Stimulated activated CD4-positive, alpha-beta T cell treated with anti-CD3 and anti-CD28 coated beads, Interleukin-12 subunit alpha, Interleukin-12 subunit beta, amount 100 ng/mL, for 4 hours (primary cell): ENCODE results near the gene UBE2G1.
"Not testable (repeated sequence)": the region's sequence is repeated elsewhere in the genome, so short reads cannot be mapped to it uniquely, and the experiment has no call there.

ENCODE experiments used
- DNase-seq: peaks from one replicate; pipeline ENCODE4 v3.0.0-alpha.2; 2020

UBE2G1 gene

DNA sequence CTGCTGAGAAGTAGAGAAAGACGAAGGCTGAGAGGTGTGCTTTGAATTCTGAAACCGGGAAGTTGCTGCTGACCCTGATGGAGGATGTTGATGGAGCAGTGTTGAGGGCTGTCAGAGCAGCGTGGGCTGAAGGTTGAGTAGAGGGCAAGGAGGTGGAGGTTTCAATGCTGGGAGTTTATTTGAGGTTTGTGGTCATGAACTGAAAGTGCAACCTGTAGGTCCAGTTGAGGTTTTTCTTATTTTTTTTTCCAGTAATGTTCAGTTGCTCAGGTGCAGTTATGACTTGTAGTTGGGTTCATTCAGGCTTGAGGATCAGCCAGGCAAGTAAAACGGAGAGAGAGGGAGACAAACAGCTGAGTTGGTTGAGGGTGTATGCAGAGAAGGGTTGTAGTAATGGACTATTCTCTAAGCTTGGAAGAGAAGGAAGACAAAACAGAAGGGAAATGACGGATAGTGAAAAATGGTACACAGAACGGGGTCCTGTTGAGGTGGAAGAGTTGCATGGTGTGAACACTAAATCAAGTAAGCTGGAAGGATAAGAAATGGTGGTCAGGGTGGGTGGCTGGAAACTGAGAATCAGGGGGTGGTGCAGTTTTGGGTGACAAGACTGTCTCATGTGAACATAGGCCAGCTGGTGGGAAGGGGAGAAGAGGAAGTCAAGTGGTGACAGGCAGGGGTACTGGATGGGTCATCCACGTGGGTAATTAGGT lies 8.7 kb upstream of the UBE2G1 start:
- DNase-seq = peak; percentile 18

GRCh38 chr17:4369557-4370230 lies 3.2 kb upstream of the UBE2G1 start:
- DNase-seq = no peak

DNA sequence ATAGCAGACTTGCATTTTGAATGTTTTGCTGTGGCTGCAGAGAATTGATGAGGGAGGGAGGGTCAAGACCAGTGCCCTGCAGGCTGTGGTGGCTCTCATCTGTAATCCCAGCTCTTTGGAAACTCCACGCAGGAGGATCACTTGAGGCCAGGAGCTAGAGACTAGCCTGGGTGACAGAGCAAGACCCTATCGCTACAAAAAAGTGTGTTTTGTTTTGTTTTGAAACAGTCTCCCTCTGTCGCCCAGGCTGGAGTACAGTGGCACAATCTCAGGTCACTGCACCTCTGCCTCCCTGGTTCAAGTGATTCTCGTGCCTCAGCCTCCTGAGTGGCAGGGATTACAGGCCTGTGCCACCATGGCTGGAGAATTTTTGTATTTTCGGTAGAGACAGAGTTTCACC lies 1.9 kb upstream of the UBE2G1 start:
- no peak for DNase-seq

DNA sequence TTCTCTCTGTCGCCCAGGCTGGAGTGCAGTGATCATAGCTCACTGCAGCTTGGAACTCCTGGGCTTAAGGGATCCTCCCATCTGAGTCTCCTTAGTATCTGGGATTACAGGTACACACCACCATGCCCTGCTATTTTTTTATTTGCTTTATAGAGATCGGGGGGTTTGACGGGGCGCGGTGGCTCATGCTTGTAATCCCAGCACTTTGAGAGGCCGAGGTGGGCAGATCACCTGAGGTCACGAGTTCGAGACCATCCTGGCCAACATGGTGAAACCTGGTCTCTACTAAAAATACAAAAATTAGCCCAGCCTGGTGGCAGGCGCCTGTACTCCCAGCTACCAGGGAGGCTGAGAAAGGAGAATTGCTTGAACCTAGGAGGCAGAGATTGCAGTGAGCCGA lies 702 bp upstream of the UBE2G1 start:
- DNase-seq = not testable (repeated sequence)

DNA sequence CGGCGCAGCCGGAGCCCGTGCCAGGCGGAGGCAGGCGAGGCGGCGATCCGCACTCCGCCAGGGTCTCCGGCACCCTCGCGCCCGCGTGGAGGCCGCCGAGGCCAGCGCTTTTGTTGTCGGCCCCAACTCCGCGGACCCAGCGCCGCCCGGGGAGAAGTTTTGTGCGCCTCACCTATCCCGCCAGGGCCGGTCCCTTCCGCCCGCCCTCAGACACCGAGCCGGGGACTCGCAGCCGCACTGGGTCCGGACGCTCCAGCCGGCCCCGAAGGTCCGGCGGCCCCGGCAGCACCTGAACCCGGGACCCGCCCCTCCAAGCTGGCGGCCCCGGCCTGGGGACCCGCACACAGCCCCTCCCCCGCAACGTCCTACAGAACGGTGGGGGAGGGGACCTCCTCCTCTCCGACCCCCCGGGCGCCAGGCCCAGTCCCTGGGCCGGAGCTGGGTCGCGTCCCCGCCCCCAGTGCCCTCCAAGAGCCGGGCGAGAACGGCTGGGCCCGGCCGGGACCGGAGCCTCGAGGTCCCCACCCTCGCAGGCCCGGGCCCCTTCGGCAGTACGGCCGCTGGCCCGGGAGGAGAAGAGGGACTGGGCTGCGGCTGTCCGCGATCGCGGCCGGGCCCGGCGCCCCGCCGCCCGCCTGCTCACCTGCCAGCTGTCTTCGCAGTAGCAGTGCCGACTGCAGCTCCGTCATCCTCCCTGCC lies 698 bp downstream of the UBE2G1 start:
- peak; percentile 28 for DNase-seq

- peak; percentile 84 for DNase-seq
These were observed 1.3 kb downstream of the UBE2G1 start for GRCh38 chr17:4365103-4365627.

DNA sequence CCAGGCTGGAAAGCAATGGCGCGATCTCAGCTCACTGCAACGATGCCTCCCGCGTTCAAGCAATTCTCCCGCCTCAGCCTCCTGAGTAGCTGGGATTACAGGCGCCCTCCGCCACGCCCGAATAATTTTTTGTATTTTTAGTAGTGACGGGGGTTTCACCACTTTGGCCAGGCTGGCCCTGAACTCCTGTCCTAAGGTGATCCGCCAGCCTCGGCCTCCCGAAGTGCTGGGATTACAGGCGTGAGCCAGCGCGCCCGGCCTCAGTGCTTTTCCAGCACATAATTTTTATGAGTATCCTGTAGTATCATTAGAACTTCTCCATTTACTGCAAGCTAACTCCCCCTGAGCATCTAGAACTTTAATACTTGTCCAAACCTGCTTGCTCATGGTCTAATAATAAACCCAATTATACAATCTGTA lies 1.8 kb downstream of the UBE2G1 start:
- DNase-seq = no peak

- no peak for DNase-seq
These were observed 4.3 kb downstream of the UBE2G1 start for GRCh38 chr17:4362141-4362540.

DNA sequence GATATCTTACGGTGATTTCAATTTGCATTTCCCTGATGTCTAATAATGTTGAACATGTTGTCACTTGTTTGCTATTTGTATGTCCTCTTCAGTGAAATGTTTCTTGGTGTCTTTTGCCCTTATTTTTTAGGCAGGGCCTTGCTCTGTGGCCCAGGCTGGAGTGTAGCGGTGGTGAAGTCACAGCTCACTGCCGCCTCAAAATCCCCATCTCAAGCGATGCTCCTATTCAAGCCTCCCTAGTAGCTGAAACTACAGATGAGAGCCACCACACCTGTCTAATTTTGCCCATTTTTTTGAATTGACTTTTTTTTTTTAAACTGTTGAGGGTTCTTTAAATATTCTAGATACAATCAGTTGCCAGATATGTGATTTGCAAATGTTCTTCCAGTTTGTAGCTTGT lies 8.3 kb downstream of the UBE2G1 start:
- no peak for DNase-seq

- no peak for DNase-seq
These were observed 8.8 kb downstream of the UBE2G1 start for GRCh38 chr17:4357671-4358070.

DNA sequence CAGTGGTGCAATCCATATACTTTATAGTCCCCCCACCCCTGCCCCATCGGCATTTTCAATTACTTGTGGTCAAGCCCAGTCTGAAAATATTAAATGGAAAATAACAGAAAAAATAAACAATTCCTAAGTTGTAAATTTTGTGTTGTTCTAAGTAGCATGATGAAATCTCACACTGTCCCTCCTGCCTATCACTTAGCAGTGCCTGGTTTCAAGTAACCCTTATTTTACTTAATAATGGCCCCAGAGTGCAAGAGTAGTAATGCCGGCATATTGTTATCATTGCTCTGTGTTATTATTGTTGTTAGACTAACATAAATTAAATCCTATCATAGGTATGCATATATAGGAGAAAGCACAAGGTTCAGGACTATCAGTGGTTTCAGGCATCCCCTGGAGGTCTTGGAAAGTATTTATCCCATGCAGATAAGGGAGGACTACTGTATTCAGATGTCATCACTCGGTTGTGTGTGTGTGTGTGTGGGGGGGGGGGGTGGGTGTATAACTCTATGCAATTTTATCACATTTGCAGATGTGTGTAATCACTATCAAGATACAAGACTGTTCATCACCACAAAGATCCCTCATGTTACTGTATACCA lies 9.3 kb downstream of the UBE2G1 start:
- DNase-seq = no peak

- DNase-seq = no peak
These were observed 11.5 kb downstream of the UBE2G1 start for GRCh38 chr17:4354862-4355514.

DNA sequence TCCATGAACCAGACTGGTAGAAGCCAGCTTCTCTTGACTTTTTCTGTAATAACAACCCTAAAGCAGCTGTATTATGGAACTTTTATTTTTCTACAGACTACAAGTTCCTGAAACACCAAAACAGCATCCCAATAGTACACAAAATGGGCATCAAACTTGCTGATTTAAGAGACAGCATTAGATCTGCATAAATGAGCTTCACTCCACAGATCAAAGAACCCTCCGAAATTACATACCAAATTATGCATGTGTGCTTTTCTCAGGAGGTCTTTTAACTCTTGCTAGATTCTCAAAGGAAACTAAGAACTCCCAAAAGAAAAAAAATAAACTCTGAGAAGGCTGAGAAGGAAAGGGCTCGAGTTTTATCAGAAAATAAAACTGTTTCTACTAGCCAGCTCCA lies 12.3 kb downstream of the UBE2G1 start:
- DNase-seq = no peak

GRCh38 chr17:4350214-4350613 lies 16.3 kb downstream of the UBE2G1 start:
- DNase-seq = not testable (repeated sequence)

DNA sequence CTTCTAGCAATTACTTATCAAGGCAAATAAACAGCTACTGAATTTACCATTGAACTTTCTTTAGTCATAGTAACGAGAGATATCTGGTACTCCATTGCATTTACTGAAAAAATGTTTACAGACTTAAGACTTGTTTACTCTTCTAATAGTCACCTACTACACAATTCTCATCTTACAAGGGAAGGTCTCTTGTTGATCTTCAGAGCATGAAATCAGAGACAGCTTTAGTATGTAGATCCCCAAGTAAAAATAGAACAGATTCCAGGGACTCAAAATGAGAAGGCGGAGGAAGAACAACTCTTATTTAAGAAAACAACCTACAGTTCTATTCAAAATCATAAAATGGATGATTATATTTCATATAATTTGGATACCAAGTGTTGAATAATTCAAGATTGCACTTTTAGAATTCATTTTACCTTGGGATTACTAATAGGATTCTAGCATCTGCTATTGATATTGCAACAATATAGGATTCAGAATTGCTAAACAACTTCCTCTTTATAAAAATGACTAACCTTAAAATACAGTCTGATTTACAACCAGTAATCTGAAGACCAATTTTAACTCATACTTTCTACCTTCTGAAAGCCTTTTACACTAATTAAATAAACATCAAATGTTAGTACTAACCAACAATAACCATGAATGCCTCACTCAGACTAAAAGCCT lies 20.8 kb downstream of the UBE2G1 start:
- no peak for DNase-seq

- DNase-seq = no peak
These were observed 21.5 kb downstream of the UBE2G1 start for GRCh38 chr17:4344926-4345325.

GRCh38 chr17:4342535-4342934 lies 23.9 kb downstream of the UBE2G1 start:
- no peak for DNase-seq

DNA sequence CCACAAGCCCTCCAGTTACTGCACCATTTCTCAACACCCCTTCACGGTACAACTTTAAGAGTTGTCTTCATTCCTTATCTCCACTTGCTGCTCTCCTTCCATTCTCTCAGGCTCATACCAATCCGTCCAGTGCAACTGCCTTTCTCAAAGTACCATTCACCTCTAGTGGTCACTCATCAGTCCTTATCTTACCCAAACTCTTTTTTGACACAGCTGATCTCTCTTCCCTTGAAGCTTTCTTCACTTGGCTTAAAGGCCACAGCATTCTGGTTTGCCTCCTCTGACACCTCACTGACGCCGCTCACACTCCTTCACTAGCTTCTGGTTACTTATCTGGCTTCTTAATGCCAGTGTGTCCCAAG lies 24.9 kb downstream of the UBE2G1 start:
- DNase-seq = no peak

- no peak for DNase-seq
These were observed 25.4 kb downstream of the UBE2G1 start for GRCh38 chr17:4340914-4341615.

GRCh38 chr17:4334776-4335584 lies 31.5 kb downstream of the UBE2G1 start:
- DNase-seq = no peak

DNA sequence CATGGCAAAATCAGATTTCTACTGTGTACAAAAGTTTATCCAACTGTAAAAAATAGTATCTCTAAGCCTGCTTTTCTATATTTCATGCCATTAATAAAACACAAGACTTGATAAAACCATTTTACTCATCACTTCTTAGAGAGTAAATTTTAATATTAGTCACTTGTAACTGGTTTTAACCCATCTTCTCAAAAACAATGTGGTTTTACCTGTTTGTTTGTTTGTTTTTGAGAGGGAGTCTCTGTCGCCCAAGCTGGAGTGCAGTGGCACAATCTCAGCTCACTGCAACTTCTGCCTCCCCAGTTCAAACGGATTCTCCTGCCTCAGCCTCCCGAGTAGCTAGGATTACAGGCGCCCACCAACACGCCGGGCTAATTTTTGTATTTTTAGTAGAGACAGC lies 32.1 kb downstream of the UBE2G1 start:
- no peak for DNase-seq
